Epithelial cell of prostate (primary cell): ENCODE data around the gene GBP1.
"Not testable (repeated sequence)": the region's sequence is repeated elsewhere in the genome, so short reads cannot be mapped to it uniquely, and the experiment has no call there.

ENCODE experiments used
- DNase-seq: peaks from one replicate; pipeline ENCODE4 v3.0.0-alpha.2; 2011; ENCODE audit warnings: low read depth, low spot score
- H3K27ac ChIP-seq: fragments of 450-650 bp; 2 replicates; pipeline ENCODE4 v1.5.1; 2017; ENCODE audit warnings: mild to moderate bottlenecking

The GBP1 gene

DNA sequence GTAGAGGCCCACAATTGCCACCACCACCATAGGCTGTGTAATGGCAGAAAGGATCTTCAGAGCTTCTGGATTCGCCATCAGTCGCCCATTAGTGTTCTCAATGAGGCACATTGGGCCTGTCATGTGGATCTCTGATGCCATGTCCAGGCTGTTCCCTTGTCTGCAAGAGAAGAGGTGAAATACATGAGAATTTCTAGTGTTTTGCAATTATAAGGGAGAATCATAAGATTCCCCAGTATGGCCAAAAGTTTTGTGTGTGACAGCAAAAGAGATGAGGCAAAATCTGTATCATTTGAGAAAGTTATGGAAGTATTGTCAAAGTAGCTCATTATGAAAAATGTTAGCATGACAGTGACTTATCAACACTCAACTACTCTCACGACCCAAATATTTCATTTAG, 1.9 kb downstream of the GBP1 start:
- no peak for DNase-seq
- no peak overlapping the region for H3K27ac ChIP-seq

DNA sequence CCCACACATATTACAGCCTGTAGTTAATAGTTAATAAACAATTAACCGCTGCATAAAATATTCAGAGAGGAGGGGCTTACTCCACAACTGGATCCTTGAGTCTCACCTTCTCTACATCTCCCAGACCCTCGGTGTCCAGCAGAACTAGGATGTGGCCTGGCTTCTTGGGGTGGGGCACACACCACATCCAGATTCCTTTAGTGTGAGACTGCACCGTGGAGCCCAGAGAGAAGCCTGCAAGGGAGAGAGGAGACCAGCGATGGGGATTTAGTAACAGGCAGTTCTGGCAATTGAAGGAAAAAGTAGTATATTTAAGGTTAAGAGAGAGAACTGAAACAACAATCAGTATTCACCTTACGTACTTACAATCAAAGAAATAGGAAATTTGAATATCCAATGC, 4.9 kb downstream of the GBP1 start:
- H3K27ac ChIP-seq, result no peak overlapping the region
- DNase-seq, result no peak

DNA sequence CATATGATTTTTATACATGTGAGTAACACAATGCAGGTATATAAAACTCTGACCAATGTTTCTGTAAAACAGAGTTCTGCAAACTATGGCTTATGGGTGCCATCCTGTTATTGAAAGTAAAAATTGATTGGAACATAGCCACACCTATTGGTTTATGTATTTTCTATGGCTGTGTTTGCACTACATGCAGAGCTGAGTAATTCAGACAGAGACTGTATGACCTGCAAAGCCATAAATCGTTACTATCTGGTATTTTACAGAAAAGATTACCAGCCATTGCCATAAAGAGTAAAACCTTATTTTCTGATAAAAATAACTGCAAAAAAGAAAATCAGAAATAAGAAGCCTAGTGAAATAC, 13.1 kb downstream of the GBP1 start:
- no peak overlapping the region for H3K27ac ChIP-seq
- no peak for DNase-seq

DNA sequence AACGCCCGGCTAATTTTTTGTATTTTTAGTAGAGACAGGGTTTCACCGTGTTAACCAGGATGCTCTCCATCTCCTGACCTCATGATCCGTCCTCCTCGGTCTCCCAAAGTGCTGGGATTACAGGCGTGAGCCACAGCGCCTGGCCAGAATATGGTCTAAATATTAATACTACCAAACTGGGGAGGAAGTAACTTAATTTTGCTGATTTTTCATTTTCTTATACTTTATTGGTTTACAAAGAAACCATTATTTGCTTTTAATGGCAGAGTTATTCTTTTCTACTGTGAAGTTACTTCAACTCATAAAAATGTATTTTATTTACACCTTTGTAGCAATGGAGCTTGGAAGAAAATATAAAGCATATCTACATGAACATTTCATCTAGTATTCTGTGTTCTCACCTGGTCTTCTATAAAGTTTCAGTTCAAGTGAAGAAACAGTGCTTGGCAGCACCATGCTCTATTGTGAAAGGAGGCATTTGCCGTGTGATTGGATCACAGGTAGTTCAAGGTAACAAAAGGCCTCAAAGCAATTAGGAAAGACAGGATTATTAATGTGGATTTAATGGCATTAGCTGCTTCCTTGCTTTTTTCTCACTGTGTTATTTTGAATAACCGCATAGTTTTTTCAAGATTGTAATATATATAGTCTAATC, 13.6 kb downstream of the GBP1 start:
- DNase-seq, result no peak
- no peak overlapping the region for H3K27ac ChIP-seq

DNA sequence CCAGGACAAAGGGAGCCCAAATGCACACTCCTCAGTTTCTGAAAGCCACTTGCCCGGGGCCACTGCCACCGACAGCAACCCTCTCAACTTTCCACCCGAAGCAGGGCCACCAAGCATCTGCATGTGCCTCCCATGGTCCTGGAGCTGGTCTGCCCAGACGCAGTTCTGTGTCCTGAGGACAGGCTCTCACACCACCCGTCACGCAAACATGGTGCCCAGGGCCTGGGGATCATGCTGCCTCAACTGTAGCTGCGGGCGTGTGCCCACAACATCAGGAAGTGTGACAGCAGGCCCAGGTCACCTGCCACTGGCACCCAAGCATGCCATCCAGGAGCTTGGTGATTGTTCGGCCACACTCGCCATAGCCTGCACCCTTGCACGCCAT, 14.4 kb downstream of the GBP1 start:
- H3K27ac ChIP-seq, result no peak overlapping the region
- no peak for DNase-seq

DNA sequence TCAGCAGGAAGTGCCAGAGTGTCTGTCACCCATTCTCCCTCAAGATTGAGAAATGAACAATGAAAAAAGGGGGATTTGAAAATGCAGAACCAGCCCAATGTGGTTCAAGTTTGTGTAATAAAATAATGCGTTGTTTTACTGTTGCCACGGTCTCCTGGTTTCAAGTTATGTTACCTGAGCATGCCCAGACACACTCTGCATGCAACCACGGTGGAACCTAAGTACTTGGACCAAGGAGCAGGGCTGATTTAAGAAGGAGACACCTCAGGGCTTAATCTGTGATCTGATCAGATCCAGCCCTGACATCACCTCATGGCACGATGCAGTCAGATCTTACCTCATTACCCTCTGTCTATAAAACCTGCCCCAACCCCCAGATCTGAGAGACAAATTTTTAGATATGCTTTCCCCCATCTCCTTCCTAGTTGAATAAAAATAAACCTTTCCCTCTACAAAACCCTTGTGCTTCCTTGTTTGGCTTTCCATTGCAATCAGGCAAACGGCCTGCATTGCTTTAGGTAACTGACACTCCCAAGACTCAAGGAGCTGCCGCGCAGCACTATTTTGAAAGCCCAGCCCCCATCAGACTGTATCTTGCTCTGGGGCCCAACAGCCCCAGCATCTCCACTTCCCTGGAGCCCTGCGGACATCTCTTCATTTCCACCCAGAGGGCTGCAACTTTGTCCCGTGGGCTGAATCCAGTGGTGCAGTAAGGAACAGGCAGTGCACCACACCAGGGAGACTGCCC, 14.9 kb downstream of the GBP1 start:
- DNase-seq, result not testable (repeated sequence)
- peak overlapping the region; percentile 40 for H3K27ac ChIP-seq

DNA sequence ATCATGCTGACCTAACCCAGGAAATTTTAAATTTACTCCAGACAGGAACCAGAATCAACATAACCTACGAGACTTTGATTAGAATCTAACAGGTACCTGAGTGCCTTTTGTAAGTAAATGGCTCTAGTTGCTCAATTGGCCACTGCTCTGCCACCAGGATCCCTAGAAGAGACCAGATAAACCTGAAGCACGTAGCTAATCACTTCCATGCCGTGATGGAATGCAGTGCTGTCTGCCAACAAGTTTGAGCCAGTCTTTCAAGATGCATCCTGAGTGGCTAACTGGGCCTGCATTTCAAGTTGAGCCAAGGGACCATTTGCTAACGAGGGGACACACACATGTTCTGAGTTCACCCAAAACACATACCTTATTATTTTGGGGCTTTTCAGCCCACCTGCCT, 15.8 kb downstream of the GBP1 start:
- DNase-seq, result not testable (repeated sequence)
- peak overlapping the region; percentile 40 for H3K27ac ChIP-seq

DNA sequence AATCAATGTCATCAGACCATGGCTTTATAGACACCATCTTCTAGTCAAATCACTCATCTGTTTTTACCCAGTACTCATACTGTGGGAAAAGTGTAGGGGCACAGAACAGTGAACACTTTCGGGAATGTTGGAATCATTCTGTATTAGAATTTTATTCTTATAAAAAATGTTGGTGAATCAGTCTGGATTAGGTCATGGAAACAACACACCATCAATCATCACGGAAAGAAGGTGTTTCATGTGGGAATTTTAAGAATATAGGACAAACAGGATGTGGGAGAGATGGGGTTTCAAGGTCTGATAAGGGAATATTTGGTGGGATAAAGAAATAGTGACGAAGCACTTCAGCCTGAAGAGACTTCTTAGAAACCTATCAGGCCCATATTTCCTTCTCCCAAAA, 17.3 kb downstream of the GBP1 start:
- H3K27ac ChIP-seq, result no peak overlapping the region
- no peak for DNase-seq

DNA sequence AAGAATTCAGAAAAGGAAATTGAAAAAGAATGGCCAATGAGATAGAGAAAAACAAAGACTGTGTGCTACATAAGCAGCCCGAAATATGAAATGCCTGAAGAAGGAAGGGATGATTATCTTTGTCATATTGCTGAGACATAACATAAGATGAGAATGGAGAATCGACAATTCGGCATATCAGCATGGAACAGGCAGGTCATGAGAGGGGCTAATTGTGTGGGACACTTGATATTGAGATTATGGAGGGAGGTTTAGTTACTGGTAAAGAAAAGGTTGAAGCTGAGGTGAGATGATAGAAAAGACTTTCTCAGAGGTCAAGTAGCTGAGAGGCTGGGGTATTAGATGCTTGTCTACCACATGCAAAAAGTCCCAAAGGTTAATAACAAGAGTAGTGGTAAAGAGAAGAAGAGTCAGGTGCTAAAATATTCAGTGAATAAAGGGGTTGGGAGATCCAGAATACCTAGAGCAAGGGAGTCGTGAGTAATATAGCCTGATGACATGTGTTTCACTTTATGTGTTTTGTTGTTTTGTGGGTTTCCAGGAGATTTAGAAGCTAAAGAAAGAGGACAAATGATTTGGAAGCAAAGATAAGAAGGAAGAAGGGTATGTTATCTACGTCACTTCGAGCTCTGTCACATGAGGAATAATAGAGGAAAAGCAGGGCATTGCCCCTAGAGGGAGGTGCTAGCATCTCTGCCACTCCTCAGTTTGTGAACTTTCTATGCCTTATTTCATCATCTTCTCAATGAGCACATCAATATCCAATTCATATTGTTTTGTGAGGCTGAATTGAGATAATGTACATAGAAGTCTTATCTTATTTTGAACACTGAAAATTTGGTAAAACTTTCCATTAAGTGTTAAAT, 18.5 kb downstream of the GBP1 start:
- DNase-seq, H3K27ac ChIP-seq: not testable (repeated sequence)

DNA sequence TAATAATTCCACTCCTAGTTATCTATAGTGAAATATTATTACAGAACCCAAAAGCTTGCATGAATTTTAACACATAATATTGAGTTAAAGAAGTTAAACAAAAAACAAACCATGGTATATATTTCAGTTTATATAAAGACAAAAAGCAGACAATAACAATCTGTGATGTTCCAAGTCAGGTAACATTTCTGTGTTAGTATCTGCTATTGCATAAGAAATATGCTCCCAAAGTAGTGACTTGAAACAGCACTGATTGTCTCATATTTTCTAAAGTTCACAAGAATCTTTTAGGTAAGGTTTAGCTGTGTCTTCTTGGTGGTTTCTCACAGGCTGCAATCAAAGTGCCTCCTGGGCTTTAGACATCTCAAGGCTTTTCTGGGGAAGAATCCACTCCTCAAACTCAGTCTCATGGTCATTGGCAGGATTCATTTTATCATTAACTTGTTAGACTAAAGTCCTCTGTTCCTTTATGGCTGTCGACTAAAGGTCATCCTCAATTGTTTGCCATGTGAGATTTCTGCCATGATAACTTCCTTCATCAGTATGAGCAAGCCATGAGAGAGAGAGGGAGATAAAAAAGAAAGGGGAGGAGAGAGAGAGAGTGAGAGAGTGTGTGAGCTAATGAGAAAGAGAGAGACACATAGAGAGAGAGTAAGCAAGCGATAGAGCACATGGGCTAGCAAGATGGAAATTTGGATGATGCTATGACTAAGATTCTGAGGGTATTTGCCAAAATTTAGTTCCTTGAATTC, 19.9 kb downstream of the GBP1 start:
- no peak for DNase-seq

DNA sequence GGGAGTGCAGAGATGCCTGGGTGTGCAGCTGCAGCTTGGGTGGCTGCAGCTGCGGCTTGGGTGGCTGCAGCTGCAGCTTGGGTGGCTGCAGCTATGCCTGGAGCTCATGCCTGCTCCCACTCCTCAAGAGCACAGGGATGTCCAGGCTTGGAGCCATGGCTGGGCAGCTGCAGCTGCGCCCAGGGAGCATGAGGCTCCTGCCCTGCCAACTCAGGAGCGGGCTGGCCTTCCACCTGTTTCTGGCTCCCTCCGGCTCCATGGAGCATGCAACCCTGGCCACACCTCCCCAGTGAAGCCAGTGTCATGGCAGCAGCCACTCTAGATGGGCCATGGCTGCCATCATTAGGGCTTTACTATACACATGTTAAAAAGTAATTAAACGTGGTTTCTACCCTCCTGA, 21.1 kb downstream of the GBP1 start:
- DNase-seq, result no peak
- H3K27ac ChIP-seq, result no peak overlapping the region

More for the DNA sequence above, 19.9 kb downstream of the GBP1 start:
- no peak overlapping the region for H3K27ac ChIP-seq

DNA sequence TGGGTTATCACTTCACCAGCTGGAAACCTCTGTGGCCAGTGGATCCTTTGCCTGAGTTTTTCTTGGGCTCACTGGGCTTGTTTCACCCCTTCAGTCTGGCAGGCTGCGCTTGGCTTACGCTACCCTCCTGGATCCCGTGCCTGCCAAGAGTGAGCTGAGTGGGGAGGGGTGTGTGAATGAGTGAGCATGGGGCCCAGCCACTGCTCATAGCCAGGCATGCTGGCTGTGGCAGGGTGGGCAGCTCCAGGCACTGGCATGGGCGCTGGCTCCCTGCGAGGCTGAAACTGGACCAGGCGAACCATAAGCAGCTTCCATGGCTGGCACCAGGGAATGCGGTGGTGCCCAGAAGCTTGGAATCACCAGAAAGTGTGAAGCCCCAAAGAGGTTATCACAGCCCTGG, 22.5 kb downstream of the GBP1 start:
- no peak for DNase-seq
- no peak overlapping the region for H3K27ac ChIP-seq

DNA sequence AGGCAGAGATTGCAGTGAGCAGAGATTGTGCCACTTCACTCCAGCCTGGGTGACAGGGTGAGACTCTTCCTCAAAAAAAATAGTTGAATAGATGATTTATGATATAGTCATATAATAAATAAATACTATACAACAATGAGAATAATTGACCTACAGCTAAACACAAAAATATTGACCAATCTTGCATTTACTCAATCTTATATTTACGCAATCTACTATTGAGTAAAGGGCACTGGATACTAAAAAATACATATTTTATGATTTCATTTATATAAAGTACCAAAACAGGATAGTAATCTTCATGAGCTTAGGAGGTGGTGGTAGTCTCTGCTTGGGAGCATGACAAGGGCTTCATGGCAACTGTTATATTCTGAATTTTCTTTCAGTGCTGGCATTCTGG, 23.3 kb downstream of the GBP1 start:
- peak overlapping the region; percentile 33 for H3K27ac ChIP-seq
- no peak for DNase-seq

DNA sequence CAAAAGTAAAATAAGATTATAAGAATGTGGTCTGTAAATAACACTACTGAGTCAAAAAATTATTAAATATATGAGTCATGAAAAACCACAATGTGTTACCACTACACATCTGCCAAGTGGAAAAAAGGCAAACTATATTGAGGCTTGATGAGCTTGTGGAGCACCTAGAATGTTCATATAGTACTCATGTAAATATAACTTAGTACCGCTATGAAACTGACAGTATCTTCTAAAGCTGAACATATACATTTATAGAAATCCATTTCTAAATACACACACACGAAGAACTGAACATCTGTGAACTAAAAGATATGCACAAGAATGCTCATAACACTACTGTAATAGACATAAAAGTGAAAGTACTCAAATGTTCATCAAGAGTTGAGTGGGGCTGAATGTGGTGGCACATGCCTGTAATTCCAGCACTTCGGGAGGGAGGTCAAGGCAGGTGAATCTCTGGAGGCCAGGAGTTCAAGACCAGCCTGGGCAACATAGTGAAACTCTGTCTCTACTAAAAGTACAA, 23.8 kb downstream of the GBP1 start:
- no peak for DNase-seq
- H3K27ac ChIP-seq, result peak overlapping the region; percentile 33

DNA sequence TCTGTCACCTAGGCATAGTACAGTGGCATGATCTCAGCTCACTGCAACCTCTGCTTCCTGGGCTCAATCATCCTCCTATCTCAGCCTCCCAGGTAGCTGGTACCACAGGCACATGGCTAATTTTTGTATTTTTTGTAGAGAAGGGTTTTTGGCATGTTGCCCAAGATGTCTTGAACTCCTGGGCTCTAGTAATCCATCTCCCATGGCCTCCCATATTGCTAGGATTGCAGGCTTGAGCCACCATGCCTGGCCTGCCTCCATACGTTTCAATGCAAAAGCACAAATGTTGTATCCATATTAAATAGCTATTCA, 24.7 kb downstream of the GBP1 start:
- no peak for DNase-seq
- no peak overlapping the region for H3K27ac ChIP-seq

DNA sequence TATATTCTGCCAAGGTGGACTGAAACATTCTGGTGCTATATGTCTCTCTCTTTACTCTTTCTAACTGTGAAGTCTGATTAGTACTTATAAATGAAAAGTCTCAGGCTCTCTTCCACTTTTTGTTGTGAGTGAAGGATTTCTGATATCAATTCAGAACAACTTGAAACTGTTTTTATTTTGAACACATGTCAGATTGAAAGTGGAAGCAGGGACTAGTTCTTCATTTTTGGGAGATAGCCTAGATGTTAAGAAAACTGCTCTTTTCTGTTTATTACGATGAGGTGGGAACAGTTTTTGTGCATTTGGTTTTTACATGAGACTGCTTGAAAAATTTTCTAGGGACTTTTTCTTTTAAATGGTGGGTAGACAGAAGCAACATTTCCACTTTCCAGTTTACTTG, 27.8 kb downstream of the GBP1 start:
- DNase-seq, result no peak
- H3K27ac ChIP-seq, result no peak overlapping the region

DNA sequence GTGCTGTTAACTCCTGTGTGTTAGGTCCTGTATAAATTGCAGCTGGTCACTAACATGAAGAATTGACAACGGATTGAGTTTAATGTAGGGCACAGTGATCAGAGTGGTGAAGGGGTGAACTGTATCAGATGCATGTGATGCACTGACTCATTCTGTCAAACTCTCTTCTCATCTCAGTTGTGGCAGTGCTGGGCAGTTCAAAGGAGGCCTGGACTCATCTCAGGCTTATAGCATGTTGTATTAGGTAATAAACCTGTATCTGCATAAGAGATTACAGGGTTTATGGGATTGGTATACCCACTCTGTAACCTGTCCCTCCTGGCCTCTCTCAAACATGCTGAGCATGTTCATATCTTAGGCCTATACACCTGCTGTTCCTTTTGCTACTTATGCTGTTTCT, 29.9 kb downstream of the GBP1 start:
- H3K27ac ChIP-seq, result no peak overlapping the region
- DNase-seq, result no peak

DNA sequence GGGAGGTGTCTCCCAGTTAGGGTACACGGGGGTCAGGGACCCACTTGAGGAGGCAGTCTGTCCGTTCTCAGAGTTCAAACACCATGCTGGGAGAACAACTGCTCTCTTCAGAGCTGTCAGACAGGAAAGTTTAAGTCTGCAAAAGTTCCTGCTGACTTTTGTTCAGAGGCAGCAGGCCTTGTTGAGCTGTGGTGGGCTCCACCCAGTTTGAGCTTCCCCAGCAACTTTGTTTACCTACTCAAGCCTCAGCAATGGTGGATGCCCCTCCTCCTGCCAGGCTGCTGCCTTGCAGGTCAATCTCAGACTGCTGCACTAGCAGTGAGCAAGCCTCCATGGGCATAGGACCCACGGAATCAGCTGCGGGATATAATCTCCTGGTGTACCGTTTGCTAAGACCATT, 31.0 kb downstream of the GBP1 start:
- H3K27ac ChIP-seq, DNase-seq: not testable (repeated sequence)

DNA sequence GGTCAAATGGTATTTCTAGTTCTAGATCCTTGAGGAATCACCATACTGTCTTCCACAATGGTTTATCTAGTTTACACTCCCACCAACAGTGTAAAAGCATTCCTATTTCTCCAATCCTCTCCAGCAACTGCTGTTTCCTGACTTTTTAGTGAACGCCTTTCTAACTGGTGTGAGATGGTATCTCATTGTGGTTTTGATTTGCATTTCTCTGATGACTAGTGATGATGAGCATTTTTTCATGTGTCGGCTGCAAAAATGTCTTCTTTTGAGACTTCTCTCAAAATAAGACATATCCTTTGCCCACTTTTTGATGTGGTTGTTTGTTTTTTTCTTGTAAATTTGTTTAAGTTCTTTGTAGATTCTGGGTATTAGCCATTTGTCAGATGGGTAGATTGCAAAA, 36.0 kb downstream of the GBP1 start:
- not testable (repeated sequence) for DNase-seq

DNA sequence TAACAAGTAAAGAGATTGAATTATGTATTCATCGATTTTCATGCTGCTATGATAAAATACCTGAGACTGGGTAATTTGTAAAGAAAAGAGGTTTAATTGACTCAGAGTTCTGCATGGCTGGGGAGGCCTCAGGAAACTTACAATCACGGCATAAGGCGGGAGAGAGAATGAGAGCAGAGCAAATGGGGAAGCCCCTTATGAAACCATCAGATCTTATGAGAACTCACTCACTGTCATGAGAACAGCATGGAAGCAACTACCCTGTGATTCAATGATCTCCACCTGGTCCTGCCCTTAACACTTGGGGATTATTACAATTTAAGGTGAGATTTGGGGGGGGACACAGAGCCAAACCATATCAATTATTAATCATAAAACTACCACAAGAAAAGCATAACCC, 39.1 kb downstream of the GBP1 start:
- H3K27ac ChIP-seq, result no peak overlapping the region
- no peak for DNase-seq

More for the DNA sequence above, 36.0 kb downstream of the GBP1 start:
- not testable (repeated sequence) for H3K27ac ChIP-seq
